ENCODE data around the gene VWF.

- TF ChIP-seq POLR2A (IDR thresholded peaks at IDR 0.05): no peak
- TF ChIP-seq CTCF (IDR thresholded peaks at IDR 0.05): no peak
- TF ChIP-seq POLR2AphosphoS5 (IDR thresholded peaks at IDR 0.05): no peak
Observed at GRCh38 chr12:6077692-6078083, 46.8 kb downstream of the VWF start.

All from sigmoid colon (tissue), 4 donors.